Measurements from ENCODE around the gene NKAIN2.

DNA sequence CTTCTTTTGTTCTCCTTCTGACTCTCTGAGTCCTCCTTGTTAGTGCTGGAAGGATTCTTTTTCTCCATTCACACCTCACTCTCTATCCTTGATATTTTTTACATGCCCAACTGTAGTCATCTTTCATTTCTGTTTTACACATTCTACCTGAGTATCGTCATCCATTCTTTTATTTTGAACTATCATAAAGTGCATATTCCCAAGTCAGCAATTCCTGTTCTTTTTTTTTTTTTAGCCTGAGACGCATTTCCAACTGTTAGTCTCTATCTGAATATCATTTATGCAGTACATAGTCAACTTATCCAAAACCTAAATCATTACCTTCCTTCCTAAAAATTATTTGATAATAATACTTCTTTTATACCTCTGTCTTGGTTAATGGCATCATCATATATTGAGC lies 207.5 kb downstream of the NKAIN2 start:
- TF ChIP-seq, protein P1, sequence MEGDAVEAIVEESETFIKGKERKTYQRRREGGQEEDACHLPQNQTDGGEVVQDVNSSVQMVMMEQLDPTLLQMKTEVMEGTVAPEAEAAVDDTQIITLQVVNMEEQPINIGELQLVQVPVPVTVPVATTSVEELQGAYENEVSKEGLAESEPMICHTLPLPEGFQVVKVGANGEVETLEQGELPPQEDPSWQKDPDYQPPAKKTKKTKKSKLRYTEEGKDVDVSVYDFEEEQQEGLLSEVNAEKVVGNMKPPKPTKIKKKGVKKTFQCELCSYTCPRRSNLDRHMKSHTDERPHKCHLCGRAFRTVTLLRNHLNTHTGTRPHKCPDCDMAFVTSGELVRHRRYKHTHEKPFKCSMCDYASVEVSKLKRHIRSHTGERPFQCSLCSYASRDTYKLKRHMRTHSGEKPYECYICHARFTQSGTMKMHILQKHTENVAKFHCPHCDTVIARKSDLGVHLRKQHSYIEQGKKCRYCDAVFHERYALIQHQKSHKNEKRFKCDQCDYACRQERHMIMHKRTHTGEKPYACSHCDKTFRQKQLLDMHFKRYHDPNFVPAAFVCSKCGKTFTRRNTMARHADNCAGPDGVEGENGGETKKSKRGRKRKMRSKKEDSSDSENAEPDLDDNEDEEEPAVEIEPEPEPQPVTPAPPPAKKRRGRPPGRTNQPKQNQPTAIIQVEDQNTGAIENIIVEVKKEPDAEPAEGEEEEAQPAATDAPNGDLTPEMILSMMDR (IDR thresholded peaks at IDR 0.05; ENCODE audit: extremely low read depth in 1 of 2, insufficient read depth in 1 of 2, low read depth in 1 of 2, low read length in 2 of 2), result no peak
- TF ChIP-seq POLR2A (IDR thresholded peaks at IDR 0.05; ENCODE audit: low read depth, low read length), result no peak
- TF ChIP-seq JUN (IDR thresholded peaks at IDR 0.05; ENCODE audit: borderline replicate concordance, insufficient read depth, insufficient read length, low read depth), result no peak
- no peak for TF ChIP-seq POLR2AphosphoS5 (IDR thresholded peaks at IDR 0.05; ENCODE audit: insufficient read depth, low read depth, low read length)
